Right renal cortex interstitium (tissue), 3 donors: Measurements from ENCODE around the gene XXYLT1. TPM values are rescaled to one million over a fixed set of nuclear protein-coding genes. Genes with fewer than 3 reads are reported as not detected.

Experiments used
- DNase-seq, 3 donors: peaks; one replicate each; pipeline ENCODE4 v3.0.0-alpha.2; 2013; ENCODE audit warnings: low read depth in 3 of 3, low spot score in 2 of 3
- polyA plus RNA-seq, 3 donors: library from polyadenylated mRNA; unstranded; fragments of 120-200 nt; gene quantifications; one replicate each; pipeline ENCODE4 v1.2.1, GENCODE V29; 2013; ENCODE audit not compliant: insufficient read length in 3 of 3

The XXYLT1 gene
- polyA plus RNA-seq, 3 donors: 29.7 to 32.4 (median 30.3) TPM

DNA sequence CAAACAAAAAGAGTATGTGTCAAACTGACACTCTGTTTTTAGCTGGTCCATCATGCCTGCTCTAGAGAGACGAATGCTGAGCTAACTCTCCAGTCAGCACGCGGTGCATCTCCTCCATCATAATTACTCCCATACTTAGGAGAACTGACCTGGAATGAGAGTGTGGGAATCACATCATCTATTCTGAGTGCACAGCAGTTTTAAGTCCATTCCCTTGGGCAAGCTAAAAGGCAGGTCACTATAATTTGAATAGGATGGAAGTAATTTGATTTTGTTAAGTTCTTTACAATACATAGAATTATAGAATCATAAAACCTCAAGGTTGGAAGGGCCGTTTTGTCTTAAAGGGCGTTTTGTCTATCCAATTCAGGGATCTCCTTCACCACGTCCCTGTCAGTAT, 251.6 kb downstream of the XXYLT1 start:
- DNase-seq: no peak

Other genes with a start within 250 kb of the XXYLT1 start
- gene ACAP2, start 171.9 kb upstream of the XXYLT1 start, polyA plus RNA-seq: 10 to 100 TPM; 30.2 to 34.7 (median 31.8) TPM